Hepatocyte (in vitro differentiated cells): ENCODE data around the gene KRT76. TPM values are rescaled to one million over a fixed set of nuclear protein-coding genes. Genes with fewer than 3 reads are reported as not detected.

ENCODE experiments used
- DNase-seq: peaks from one replicate; pipeline ENCODE4 v3.0.0-alpha.2; 2016; ENCODE audit warnings: low spot score
- H2AFZ ChIP-seq: fragments of 200-600 bp; sonication (generic); 2 replicates; pipeline ENCODE4 v1.6.0; 2016; ENCODE audit warnings: antibody characterized with exemption, mild to moderate bottlenecking
- H3K27ac ChIP-seq: fragments of 200-600 bp; sonication (generic); 2 replicates; pipeline ENCODE4 v1.5.1; 2016; ENCODE audit warnings: mild to moderate bottlenecking
- H3K27me3 ChIP-seq: fragments of 200-600 bp; sonication (generic); 2 replicates; pipeline ENCODE4 v1.6.1; 2016
- H3K36me3 ChIP-seq: fragments of 200-600 bp; sonication (generic); replicated peaks from 2 replicates; pipeline ENCODE4 v1.5.1; 2016; ENCODE audit warnings: low read depth; ENCODE audit not compliant: insufficient read depth
- H3K4me1 ChIP-seq: fragments of 200-600 bp; sonication (generic); 2 replicates; pipeline ENCODE4 v1.5.1; 2016; ENCODE audit warnings: mild to moderate bottlenecking, moderate library complexity; ENCODE audit not compliant: insufficient read depth
- H3K4me2 ChIP-seq: fragments of 200-600 bp; sonication (generic); 2 replicates; pipeline ENCODE4 v1.6.0; 2016
- H3K4me3 ChIP-seq: fragments of 200-600 bp; sonication (generic); 2 replicates; pipeline ENCODE4 v1.5.1; 2016; ENCODE audit warnings: mild to moderate bottlenecking
- H3K79me2 ChIP-seq: fragments of 200-600 bp; sonication (generic); 2 replicates; pipeline ENCODE4 v1.6.0; 2017; ENCODE audit warnings: mild to moderate bottlenecking
- H3K9me2 ChIP-seq: fragments of 200-600 bp; sonication (generic); replicated peaks from 2 replicates; pipeline ENCODE4 v1.6.0; 2017; ENCODE audit warnings: mild to moderate bottlenecking; ENCODE audit not compliant: insufficient read depth
- H3K9me3 ChIP-seq: fragments of 200-600 bp; sonication (generic); 2 replicates; pipeline ENCODE4 v1.5.1; 2016; ENCODE audit warnings: low read depth, mild to moderate bottlenecking
- H4K20me1 ChIP-seq: fragments of 200-600 bp; sonication (generic); 2 replicates; pipeline ENCODE4 v1.6.0; 2016; ENCODE audit warnings: mild to moderate bottlenecking; ENCODE audit not compliant: insufficient read depth, poor library complexity, severe bottlenecking
- EZH2 ChIP-seq: fragments of 200-600 bp; sonication (generic); IDR thresholded peaks from 2 replicates; pipeline ENCODE4 v1.6.1; 2016; ENCODE audit warnings: antibody characterized with exemption, mild to moderate bottlenecking, borderline replicate concordance
- EZH2phosphoT487 ChIP-seq: fragments of 200-600 bp; sonication (generic); IDR thresholded peaks from one replicate; pipeline ENCODE4 v1.6.1; 2018; ENCODE audit warnings: antibody characterized with exemption, mild to moderate bottlenecking, low read depth, moderate library complexity; ENCODE audit not compliant: unreplicated experiment, severe bottlenecking
- WGBS: methylation state at CpG from one replicate; pipeline ENCODE4 v1.1.6; 2016; ENCODE audit warnings: low lambda C conversion rate; ENCODE audit errors: missing lambda C conversion rate; 5-methylcytosine and 5-hydroxymethylcytosine counted together
- polyA plus RNA-seq: library from polyadenylated mRNA; unstranded; fragments of >200 nt; fragmentation: Nextera tagmentation; extraction: Ambion mirVana; gene quantifications from 2 replicates; pipeline ENCODE4 v1.2.1, GENCODE V29; 2016
- total RNA-seq: library from RNA; depleted of rRNA; stranded (reverse); fragments of >200 nt; gene quantifications from 2 replicates; pipeline ENCODE4 v1.2.3, GENCODE V29; 2014
- TF ChIP-seq, protein P1 (sequence below): fragments of 200-600 bp; sonication (generic); IDR thresholded peaks from 2 replicates; pipeline ENCODE4 v1.5.1; 2016; ENCODE audit warnings: antibody characterized with exemption, mild to moderate bottlenecking; ENCODE audit not compliant: poor library complexity

Gene KRT76
- total and polyA plus RNA-seq, 2 experiments from 2014 or later = not detected

GRCh38 chr12:52774629-52775250, 2.4 kb downstream of the KRT76 start:
- Histone ChIP-seq H3K9me3 (no peaks in the 10 kb centered on the region), H3K9me2 (no peaks in the 10 kb centered on the region), H3K36me3 (no peaks in the 10 kb centered on the region), H3K79me2 (no peaks in the 10 kb centered on the region), H3K4me3 (no peak overlapping the region), H4K20me1 (no peaks in the 10 kb centered on the region), H3K4me1 (no peaks in the 10 kb centered on the region), H3K27me3 (peaks cover 20% of the 10 kb centered on the region), H2AFZ (no peak overlapping the region), H3K27ac (no peak overlapping the region), H3K4me2 (no peak overlapping the region)
- no peak for DNase-seq
- TF ChIP-seq EZH2phosphoT487 = no peak
- TF ChIP-seq, protein P1, sequence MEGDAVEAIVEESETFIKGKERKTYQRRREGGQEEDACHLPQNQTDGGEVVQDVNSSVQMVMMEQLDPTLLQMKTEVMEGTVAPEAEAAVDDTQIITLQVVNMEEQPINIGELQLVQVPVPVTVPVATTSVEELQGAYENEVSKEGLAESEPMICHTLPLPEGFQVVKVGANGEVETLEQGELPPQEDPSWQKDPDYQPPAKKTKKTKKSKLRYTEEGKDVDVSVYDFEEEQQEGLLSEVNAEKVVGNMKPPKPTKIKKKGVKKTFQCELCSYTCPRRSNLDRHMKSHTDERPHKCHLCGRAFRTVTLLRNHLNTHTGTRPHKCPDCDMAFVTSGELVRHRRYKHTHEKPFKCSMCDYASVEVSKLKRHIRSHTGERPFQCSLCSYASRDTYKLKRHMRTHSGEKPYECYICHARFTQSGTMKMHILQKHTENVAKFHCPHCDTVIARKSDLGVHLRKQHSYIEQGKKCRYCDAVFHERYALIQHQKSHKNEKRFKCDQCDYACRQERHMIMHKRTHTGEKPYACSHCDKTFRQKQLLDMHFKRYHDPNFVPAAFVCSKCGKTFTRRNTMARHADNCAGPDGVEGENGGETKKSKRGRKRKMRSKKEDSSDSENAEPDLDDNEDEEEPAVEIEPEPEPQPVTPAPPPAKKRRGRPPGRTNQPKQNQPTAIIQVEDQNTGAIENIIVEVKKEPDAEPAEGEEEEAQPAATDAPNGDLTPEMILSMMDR = no peak
- no peak for TF ChIP-seq EZH2
- 83% methylated on average over 8 of the region's 8 CpGs for WGBS

- H3K9me2 ChIP-seq = no peaks in the 10 kb centered on the region
- no peak for DNase-seq
- no peaks in the 10 kb centered on the region for H3K36me3 ChIP-seq
- no peak overlapping the region for H2AFZ ChIP-seq
- H3K27me3 ChIP-seq = peaks cover 19% of the 10 kb centered on the region
- H3K79me2 ChIP-seq = no peaks in the 10 kb centered on the region
- H3K4me2 ChIP-seq = no peak overlapping the region
- no peak overlapping the region for H3K27ac ChIP-seq
- TF ChIP-seq, protein P1 = no peak
- TF ChIP-seq EZH2 (no peak), EZH2phosphoT487 (no peak)
- H4K20me1 ChIP-seq = no peaks in the 10 kb centered on the region
- H3K9me3 ChIP-seq = no peaks in the 10 kb centered on the region
- 73% methylated on average over 3 of the region's 3 CpGs for WGBS
- no peaks in the 10 kb centered on the region for H3K4me1 ChIP-seq
- no peak overlapping the region for H3K4me3 ChIP-seq
Measured at GRCh38 chr12:52772772-52773171, 4.4 kb downstream of the KRT76 start.

DNA sequence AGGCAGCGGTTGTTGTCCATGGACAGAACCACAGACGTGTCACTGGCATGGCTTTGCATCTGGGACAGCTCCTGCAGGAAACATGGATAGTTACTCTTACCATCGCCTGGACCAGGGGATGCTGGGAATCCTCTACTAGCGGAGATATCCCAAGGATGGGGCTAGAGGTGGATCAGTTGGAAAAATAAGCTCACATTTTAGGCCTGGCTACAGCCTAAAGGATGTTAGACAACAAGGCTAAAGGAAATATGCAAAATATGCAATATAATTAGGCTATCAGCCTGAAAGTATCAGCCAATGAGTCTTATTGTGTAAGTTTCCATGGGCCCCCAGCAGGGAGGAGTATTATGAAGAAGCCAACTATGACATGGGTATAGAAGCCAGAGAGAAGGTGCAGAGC, 5.0 kb downstream of the KRT76 start:
- 86% methylated on average over 4 of the region's 4 CpGs for whole genome bisulfite sequencing

More for the DNA sequence above, 5.0 kb downstream of the KRT76 start:
- Histone ChIP-seq H3K79me2 (no peaks in the 10 kb centered on the region), H3K9me2 (no peaks in the 10 kb centered on the region), H3K36me3 (no peaks in the 10 kb centered on the region), H3K4me1 (no peaks in the 10 kb centered on the region), H4K20me1 (no peaks in the 10 kb centered on the region), H3K4me3 (no peak overlapping the region), H3K9me3 (no peaks in the 10 kb centered on the region), H2AFZ (no peak overlapping the region), H3K4me2 (no peak overlapping the region), H3K27ac (no peak overlapping the region), H3K27me3 (peaks cover 16% of the 10 kb centered on the region)
- no peak for DNase-seq
- TF ChIP-seq EZH2 = no peak
- TF ChIP-seq EZH2phosphoT487 = no peak
- TF ChIP-seq, protein P1 = no peak
